ENCODE data around the gene GUCY1A1. TPM values are rescaled to one million over a fixed set of nuclear protein-coding genes. Genes with fewer than 3 reads are reported as not detected.

GUCY1A1 gene
- total RNA-seq, 1 experiment from 2014 or later = 0.20 TPM

DNA sequence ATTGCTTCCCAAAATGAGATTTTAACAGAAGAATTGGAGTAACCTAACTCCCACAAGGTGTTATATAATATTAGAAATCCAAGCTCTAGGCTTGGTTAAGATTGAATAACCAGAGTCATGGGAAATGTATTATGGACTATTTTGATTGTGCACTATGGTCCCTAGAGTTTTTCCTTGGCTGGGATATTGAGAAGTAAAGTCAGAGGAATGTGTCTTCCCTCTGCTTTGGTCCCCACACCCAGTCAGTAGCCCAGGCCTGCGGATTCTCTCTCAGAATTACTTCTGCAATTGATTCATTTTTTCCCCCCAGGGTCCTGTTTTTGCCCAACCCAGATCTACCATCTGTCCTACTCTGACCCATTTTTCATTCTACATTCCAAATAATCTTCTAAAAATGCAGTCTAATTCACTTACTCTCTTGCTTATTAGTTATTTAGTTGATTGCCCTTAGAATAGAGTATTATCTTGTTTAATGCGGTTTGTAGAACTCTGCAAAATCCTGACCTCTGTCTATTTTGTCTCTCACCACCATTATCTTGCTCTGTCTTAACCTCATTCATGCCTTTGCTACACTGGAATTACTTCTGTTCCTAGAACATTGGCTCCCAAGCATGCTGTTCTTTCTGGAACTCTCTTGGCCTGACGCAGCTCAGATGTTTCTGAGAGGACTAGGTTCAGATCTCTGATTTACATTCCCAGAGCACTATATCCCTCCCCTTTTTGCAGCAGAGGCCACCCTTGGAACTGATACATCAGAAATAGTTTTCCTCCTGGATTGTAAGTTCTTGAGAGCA is 23.6 kb downstream of the GUCY1A1 start (continued):
- TF ChIP-seq, protein P1, sequence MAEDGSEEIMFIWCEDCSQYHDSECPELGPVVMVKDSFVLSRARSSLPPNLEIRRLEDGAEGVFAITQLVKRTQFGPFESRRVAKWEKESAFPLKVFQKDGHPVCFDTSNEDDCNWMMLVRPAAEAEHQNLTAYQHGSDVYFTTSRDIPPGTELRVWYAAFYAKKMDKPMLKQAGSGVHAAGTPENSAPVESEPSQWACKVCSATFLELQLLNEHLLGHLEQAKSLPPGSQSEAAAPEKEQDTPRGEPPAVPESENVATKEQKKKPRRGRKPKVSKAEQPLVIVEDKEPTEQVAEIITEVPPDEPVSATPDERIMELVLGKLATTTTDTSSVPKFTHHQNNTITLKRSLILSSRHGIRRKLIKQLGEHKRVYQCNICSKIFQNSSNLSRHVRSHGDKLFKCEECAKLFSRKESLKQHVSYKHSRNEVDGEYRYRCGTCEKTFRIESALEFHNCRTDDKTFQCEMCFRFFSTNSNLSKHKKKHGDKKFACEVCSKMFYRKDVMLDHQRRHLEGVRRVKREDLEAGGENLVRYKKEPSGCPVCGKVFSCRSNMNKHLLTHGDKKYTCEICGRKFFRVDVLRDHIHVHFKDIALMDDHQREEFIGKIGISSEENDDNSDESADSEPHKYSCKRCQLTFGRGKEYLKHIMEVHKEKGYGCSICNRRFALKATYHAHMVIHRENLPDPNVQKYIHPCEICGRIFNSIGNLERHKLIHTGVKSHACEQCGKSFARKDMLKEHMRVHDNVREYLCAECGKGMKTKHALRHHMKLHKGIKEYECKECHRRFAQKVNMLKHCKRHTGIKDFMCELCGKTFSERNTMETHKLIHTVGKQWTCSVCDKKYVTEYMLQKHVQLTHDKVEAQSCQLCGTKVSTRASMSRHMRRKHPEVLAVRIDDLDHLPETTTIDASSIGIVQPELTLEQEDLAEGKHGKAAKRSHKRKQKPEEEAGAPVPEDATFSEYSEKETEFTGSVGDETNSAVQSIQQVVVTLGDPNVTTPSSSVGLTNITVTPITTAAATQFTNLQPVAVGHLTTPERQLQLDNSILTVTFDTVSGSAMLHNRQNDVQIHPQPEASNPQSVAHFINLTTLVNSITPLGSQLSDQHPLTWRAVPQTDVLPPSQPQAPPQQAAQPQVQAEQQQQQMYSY (CRISPR knock-in tag; IDR thresholded peaks at IDR 0.05) = no peak
- TF ChIP-seq ELF4 (CRISPR knock-in tag; IDR thresholded peaks at IDR 0.05; ENCODE audit: low read depth) (no peak), CREM (CRISPR knock-in tag; IDR thresholded peaks at IDR 0.05) (no peak), ZNF263 (CRISPR knock-in tag; IDR thresholded peaks at IDR 0.05; ENCODE audit: low read depth) (no peak), RELA (CRISPR knock-in tag; IDR thresholded peaks at IDR 0.05; ENCODE audit: borderline replicate concordance) (no peak)

DNA sequence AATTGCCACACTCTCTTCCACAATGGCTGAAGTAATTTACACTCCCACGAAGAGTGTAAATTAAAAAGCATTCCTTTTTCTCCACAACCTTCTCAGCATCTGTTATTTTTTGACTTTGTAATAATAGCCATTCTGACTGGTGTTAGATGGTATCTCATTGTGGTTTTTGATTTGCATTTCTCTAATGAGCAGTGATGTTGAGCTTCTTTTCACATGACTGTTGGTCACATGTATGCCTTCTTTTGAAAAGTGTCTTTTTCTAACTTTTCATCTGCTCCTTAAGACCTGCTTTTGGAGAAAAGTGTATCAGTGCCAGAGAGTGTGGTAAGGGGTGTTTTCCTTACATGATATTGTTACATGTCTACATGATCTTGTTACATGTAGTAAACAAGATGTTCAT is 25.7 kb downstream of the GUCY1A1 start:
- TF ChIP-seq SP1 (CRISPR knock-in tag; conservative IDR thresholded peaks at IDR 0.05) (no peak), GRHL2 (CRISPR knock-in tag; IDR thresholded peaks at IDR 0.05; ENCODE audit: insufficient replicate concordance, severe bottlenecking) (no peak), FOXJ3 (CRISPR knock-in tag; IDR thresholded peaks at IDR 0.05; ENCODE audit: borderline replicate concordance) (no peak), GABPB1 (CRISPR knock-in tag; IDR thresholded peaks at IDR 0.05) (no peak)
- ChIA-PET POLR2A (no interaction called here), CTCF (no interaction called here)
- H3K4me1 Mint-ChIP-seq = no peaks in the 10 kb centered on the region
- no peak for ATAC-seq
- H3K27me3 Mint-ChIP-seq (ENCODE audit: low read depth) = no peaks in the 10 kb centered on the region
- H3K36me3 Mint-ChIP-seq = no peaks in the 10 kb centered on the region
- no peak overlapping the region for H3K4me3 Mint-ChIP-seq
- DNase-seq (ENCODE audit: low spot score) = no peak
- H3K9me3 Mint-ChIP-seq = no peaks in the 10 kb centered on the region
- no peak overlapping the region for H3K27ac Mint-ChIP-seq

DNA sequence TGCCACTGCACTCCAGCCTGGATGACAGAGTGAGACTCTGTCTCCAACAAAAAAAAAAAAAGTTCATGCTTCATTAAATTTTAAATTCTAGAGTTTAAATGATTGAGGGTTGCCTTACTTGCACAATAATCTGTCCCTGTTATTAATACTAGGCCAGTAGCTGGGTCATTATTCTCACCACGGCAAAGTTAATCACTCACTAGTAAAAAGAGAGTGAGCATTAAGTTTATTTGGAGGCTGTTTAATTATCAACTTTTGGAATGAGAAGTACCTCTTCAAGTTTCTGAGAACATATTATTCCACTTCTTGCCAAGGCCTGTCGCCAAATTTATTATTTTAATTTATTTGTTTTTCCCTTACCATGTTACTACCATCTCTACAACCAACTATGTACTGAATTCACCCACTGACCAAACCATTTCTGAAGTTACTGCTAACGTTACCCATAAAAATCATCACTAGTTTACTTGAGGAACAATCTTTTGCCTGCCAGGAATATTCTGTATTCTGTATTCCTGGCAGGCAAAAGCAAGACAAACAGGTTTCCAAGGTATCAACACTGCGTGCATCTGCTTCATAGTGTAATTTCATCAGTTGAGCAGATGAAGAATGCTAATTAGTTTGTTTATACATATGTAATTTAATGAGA is 26.5 kb downstream of the GUCY1A1 start:
- ATAC-seq (no peak), DNase-seq (ENCODE audit: low spot score) (no peak)
- Mint-ChIP-seq H3K4me1 (no peaks in the 10 kb centered on the region), H3K4me3 (no peak overlapping the region), H3K9me3 (no peaks in the 10 kb centered on the region), H3K36me3 (no peaks in the 10 kb centered on the region), H3K27me3 (ENCODE audit: low read depth) (no peaks in the 10 kb centered on the region), H3K27ac (no peak overlapping the region)
- ChIA-PET POLR2A (no interaction called here), CTCF (no interaction called here)
- TF ChIP-seq NFATC4 (CRISPR knock-in tag; IDR thresholded peaks at IDR 0.05) = no peak
- no peak for TF ChIP-seq SMAD3 (CRISPR knock-in tag; IDR thresholded peaks at IDR 0.05; ENCODE audit: borderline replicate concordance)
- TF ChIP-seq, protein P2, sequence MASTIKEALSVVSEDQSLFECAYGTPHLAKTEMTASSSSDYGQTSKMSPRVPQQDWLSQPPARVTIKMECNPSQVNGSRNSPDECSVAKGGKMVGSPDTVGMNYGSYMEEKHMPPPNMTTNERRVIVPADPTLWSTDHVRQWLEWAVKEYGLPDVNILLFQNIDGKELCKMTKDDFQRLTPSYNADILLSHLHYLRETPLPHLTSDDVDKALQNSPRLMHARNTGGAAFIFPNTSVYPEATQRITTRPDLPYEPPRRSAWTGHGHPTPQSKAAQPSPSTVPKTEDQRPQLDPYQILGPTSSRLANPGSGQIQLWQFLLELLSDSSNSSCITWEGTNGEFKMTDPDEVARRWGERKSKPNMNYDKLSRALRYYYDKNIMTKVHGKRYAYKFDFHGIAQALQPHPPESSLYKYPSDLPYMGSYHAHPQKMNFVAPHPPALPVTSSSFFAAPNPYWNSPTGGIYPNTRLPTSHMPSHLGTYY (CRISPR knock-in tag; IDR thresholded peaks at IDR 0.05) = no peak
- TF ChIP-seq MYBL2 (CRISPR knock-in tag; IDR thresholded peaks at IDR 0.05) = no peak
- TF ChIP-seq OVOL2 (CRISPR knock-in tag; IDR thresholded peaks at IDR 0.05; ENCODE audit: borderline replicate concordance) = no peak
- no peak for TF ChIP-seq GTF2I (CRISPR knock-in tag; conservative IDR thresholded peaks at IDR 0.05)
- TF ChIP-seq, protein P3, sequence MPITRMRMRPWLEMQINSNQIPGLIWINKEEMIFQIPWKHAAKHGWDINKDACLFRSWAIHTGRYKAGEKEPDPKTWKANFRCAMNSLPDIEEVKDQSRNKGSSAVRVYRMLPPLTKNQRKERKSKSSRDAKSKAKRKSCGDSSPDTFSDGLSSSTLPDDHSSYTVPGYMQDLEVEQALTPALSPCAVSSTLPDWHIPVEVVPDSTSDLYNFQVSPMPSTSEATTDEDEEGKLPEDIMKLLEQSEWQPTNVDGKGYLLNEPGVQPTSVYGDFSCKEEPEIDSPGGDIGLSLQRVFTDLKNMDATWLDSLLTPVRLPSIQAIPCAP (CRISPR knock-in tag; IDR thresholded peaks at IDR 0.05) = no peak
- TF ChIP-seq SMAD4 (CRISPR knock-in tag; IDR thresholded peaks at IDR 0.05) = no peak
- no peak for TF ChIP-seq NFYB (CRISPR knock-in tag; conservative IDR thresholded peaks at IDR 0.05; ENCODE audit: low read depth)
- TF ChIP-seq, protein P4, sequence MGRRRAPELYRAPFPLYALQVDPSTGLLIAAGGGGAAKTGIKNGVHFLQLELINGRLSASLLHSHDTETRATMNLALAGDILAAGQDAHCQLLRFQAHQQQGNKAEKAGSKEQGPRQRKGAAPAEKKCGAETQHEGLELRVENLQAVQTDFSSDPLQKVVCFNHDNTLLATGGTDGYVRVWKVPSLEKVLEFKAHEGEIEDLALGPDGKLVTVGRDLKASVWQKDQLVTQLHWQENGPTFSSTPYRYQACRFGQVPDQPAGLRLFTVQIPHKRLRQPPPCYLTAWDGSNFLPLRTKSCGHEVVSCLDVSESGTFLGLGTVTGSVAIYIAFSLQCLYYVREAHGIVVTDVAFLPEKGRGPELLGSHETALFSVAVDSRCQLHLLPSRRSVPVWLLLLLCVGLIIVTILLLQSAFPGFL (CRISPR knock-in tag; IDR thresholded peaks at IDR 0.05; ENCODE audit: borderline replicate concordance) = no peak
- TF ChIP-seq TEAD1 (CRISPR knock-in tag; IDR thresholded peaks at IDR 0.05) = no peak
- TF ChIP-seq, protein P5, sequence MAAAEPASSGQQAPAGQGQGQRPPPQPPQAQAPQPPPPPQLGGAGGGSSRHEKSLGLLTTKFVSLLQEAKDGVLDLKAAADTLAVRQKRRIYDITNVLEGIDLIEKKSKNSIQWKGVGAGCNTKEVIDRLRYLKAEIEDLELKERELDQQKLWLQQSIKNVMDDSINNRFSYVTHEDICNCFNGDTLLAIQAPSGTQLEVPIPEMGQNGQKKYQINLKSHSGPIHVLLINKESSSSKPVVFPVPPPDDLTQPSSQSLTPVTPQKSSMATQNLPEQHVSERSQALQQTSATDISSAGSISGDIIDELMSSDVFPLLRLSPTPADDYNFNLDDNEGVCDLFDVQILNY (CRISPR knock-in tag; IDR thresholded peaks at IDR 0.05) = no peak
- TF ChIP-seq ZNF671 (CRISPR knock-in tag; IDR thresholded peaks at IDR 0.05) = no peak
- no peak for TF ChIP-seq TCF7 (CRISPR knock-in tag; IDR thresholded peaks at IDR 0.05; ENCODE audit: low read depth)

Data from WTC11 (cell line).